NCI-H345 treated with DMSO at 0.1 percent for 48 hours (cell line): ENCODE results near the gene CATSPER3.

Experiments
- DNase-seq: peaks from one replicate; lab custom pipeline; 2025; ENCODE audit not compliant: unreplicated experiment; lab: John Stamatoyannopoulos, UW

CATSPER3 gene

DNA sequence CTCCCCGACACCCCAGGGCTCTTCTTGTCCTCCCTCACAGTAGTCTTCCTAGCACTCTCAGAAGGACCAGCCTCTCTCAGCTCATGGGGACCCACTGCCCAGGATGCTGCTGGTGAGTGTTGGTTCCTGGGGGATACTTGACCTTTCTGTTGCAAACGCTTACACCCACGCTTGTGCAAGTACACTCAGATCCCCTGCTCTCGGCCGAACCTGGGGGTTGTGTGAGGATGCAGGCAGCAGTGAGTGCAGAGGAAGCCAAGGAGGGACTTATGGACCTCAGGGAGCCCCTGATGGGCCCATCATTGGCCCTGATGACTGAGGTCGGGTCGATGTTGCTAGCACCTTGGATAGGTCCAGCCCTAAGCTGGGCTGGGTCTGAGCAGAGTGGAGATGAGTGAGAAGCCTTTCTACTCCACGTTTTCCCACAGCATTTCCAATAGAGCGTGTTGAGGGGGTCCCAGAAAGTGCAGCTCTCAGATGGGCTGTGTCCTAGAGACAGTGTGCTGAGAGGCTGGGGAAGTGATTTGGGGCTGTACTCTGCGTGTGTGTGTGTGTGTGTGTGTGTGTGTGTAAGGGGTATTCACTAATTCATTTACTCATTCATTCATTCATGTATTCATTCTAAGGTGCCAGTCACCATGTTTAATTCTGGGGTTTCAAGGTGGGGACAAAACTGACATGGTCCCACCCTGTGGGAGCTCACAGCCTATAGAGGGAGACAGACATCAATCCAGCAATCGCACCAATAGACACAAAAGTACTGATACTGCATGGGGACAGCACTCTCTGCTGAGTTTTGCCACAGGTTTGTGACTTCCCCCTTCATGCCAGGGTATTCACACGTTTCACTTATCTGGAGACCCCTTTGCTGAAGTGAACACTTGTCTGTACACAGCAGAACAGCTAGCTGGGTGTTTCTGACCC lies 91.6 kb downstream of the CATSPER3 start:
- DNase-seq: no peak

DNA sequence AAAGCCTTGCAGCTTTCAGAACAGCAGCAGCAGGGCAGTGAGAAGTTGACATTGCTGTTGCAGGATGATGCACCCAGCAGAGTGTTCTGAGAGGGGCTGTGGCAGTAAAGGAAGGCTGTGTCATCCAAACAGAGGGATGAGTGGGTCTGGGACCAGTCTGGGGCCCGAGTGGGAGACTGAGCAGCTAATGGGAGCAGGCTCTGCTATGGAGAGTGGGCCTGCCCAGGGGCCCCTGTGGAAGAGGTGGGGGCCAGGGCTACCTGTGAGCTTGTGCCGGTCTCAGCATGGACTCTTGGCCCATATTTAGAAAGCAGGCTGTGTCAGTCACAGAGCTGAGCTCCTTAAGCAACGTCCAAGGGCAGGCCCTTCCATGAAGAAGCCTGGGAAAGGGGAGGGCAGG lies 92.3 kb downstream of the CATSPER3 start:
- no peak for DNase-seq

GRCh38 chr5:135061001-135061400 lies 93.3 kb downstream of the CATSPER3 start:
- no peak for DNase-seq
